GM08714 (cell line): Measurements from ENCODE around the gene MYH7B.

Experiments
- H3K4me3 ChIP-seq: fragments of 200-500 bp; sonication (Bioruptor generic); 2 replicates; pipeline ENCODE4 v1.5.1; 2014; ENCODE audit warnings: mild to moderate bottlenecking, low read length, inconsistent platforms
- ZNF274 ChIP-seq: IDR thresholded peaks from 2 replicates; pipeline ENCODE4 v1.6.1; 2012; ENCODE audit warnings: mild to moderate bottlenecking, low read depth, low read length

MYH7B gene

GRCh38 chr20:34955231-34956040 is at the start of gene MYH7B, which contains the start of gene GSS:
TSS of gene MYH7B (plus strand) at chr20:34955868. CDS start at chr20:34978006, 22,138 bp downstream.
TSS of gene GSS (minus strand) at chr20:34955806. CDS start at chr20:34951852, 3,954 bp downstream.
- peak within 1 kb of the TSS; percentile 68 for H3K4me3 ChIP-seq

GRCh38 chr20:34907616-34908469 is 47.8 kb upstream of the MYH7B start:
- H3K4me3 ChIP-seq = no peak overlapping the region
- TF ChIP-seq ZNF274 = no peak

More at GRCh38 chr20:34955231-34956040, at the start of gene MYH7B, which contains the start of gene GSS:
- no peak for TF ChIP-seq ZNF274

- H3K4me3 ChIP-seq = no peak overlapping the region
- no peak for TF ChIP-seq ZNF274
Measured at GRCh38 chr20:34915131-34915530, 40.5 kb upstream of the MYH7B start.

GRCh38 chr20:34915749-34916455 is 39.8 kb upstream of the MYH7B start:
- no peak for TF ChIP-seq ZNF274
- H3K4me3 ChIP-seq = no peak overlapping the region

GRCh38 chr20:34916774-34917354 is 38.8 kb upstream of the MYH7B start:
- H3K4me3 ChIP-seq = no peak overlapping the region
- TF ChIP-seq ZNF274 = no peak

GRCh38 chr20:34920055-34920454 is 35.6 kb upstream of the MYH7B start:
- H3K4me3 ChIP-seq = no peak overlapping the region
- TF ChIP-seq ZNF274 = no peak

GRCh38 chr20:34921436-34921835 is 34.2 kb upstream of the MYH7B start:
- no peak overlapping the region for H3K4me3 ChIP-seq
- no peak for TF ChIP-seq ZNF274

- no peak for TF ChIP-seq ZNF274
- no peak overlapping the region for H3K4me3 ChIP-seq
Measured at GRCh38 chr20:34922654-34923381, 32.9 kb upstream of the MYH7B start.

- no peak for TF ChIP-seq ZNF274
- no peak overlapping the region for H3K4me3 ChIP-seq
Measured at GRCh38 chr20:34923414-34923813, 32.3 kb upstream of the MYH7B start.

GRCh38 chr20:34925341-34925740 is 30.3 kb upstream of the MYH7B start:
- TF ChIP-seq ZNF274 = no peak
- H3K4me3 ChIP-seq = no peak overlapping the region

GRCh38 chr20:34925981-34926380 is 29.7 kb upstream of the MYH7B start:
- no peak for TF ChIP-seq ZNF274

GRCh38 chr20:34926581-34926980 is 29.1 kb upstream of the MYH7B start:
- TF ChIP-seq ZNF274 = no peak
- no peak overlapping the region for H3K4me3 ChIP-seq

More at GRCh38 chr20:34925981-34926380, 29.7 kb upstream of the MYH7B start:
- H3K4me3 ChIP-seq = no peak overlapping the region

- TF ChIP-seq ZNF274 = no peak
- H3K4me3 ChIP-seq = no peak overlapping the region
Measured at GRCh38 chr20:34927736-34928135, 27.9 kb upstream of the MYH7B start.
